Right lobe of liver (tissue), 6 donors: Measurements from ENCODE around the gene D2HGDH. TPM values are rescaled to one million over a fixed set of nuclear protein-coding genes. Genes with fewer than 3 reads are reported as not detected.
"Not testable (repeated sequence)": the region's sequence is repeated elsewhere in the genome, so short reads cannot be mapped to it uniquely, and the experiment has no call there.

Experiments
- ATAC-seq, 4 donors: fragments of 200-7000 bp; cut with Tn5 transposase; one replicate each; pipeline ENCODE4 v1.9.1; 2020; ENCODE audit warnings: mild to moderate bottlenecking in 4 of 4, moderate library complexity in 4 of 4
- DNase-seq, 3 donors: peaks; one replicate each; pipeline ENCODE4 v3.0.0-alpha.2; 2020
- H3K27ac ChIP-seq, 3 donors: fragments of 200-600 bp; one replicate each; pipeline ENCODE4 v1.8.0; 2022
- H3K27me3 ChIP-seq, 2 donors: fragments of 200-600 bp; one replicate each; pipeline ENCODE4 v1.8.0; 2022
- H3K36me3 ChIP-seq, 4 donors: fragments of 200-600 bp; sonication (generic) in 1 of 4; one replicate each; pipeline versions ENCODE4 v1.5.1 to v1.8.0; 2017 to 2022; ENCODE audit warnings: control low read depth in 1 of 4
- H3K4me1 ChIP-seq, 4 donors: fragments of 200-600 bp; sonication (generic) in 1 of 4; one replicate each; pipeline versions ENCODE4 v1.5.1 to v1.8.0; 2017 to 2022; ENCODE audit warnings: control low read depth in 1 of 4
- H3K4me3 ChIP-seq, 3 donors: fragments of 200-600 bp; one replicate each; pipeline ENCODE4 v1.8.0; 2022
- H3K9me3 ChIP-seq, 4 donors: fragments of 200-600 bp; sonication (generic) in 1 of 4; one replicate each; pipeline versions ENCODE4 v1.5.1 to v1.8.0; 2017 to 2022; ENCODE audit warnings: control low read depth in 1 of 4
- POLR2A ChIP-seq: fragments of 450-650 bp; IDR thresholded peaks from one replicate; pipeline ENCODE4 v1.6.1; 2017; ENCODE audit warnings: antibody characterized with exemption, mild to moderate bottlenecking
- WGBS: methylation state at CpG from one replicate; pipeline ENCODE4 v1.1.6; 2018; ENCODE audit warnings: low coverage, low lambda C conversion rate; ENCODE audit not compliant: insufficient coverage; ENCODE audit errors: missing lambda C conversion rate; 5-methylcytosine and 5-hydroxymethylcytosine counted together
- intact Hi-C, 2 donors: fragments of 100-400 bp; cut with DNase I; formaldehyde crosslinking; loops; one replicate each; pipeline versions ENCODE4 v1.11.2 to v1.14.1; 2022
- total RNA-seq, 6 experiments: library from RNA; depleted of rRNA in 2 of 6; stranded (reverse); fragments of >200 nt in 2 of 6; fragmentation: NEBNext Ultra II Directional in 3 of 6; extraction: Animal tissue kit (Norgen Biotek cat#: 25700) in 3 of 6; gene quantifications; one replicate each; pipeline versions ENCODE4 v1.1.0 to v1.2.4, GENCODE V29; 2016 to 2023
- TF ChIP-seq, protein P1 (sequence below), 4 donors: fragments of 200-600 bp in 3 of 4; fragments of 450-650 bp in 1 of 4; IDR thresholded peaks; one replicate each; pipeline versions ENCODE4 v1.5.1 to v1.8.0; 2016 to 2022; ENCODE audit warnings: antibody characterized with exemption in 4 of 4, mild to moderate bottlenecking in 2 of 4
- donor health status: DM: no; HTN: yes; CAD: no.
- donor health status: DM: no; HTN: no; CAD: no.
- donor health status: DM: no; HTN: no; CAD: no.
- donor health status: DM: no; HTN: yes; CAD: no.
- donor health status: DM: no; HTN: yes; CAD: no.

Gene D2HGDH
- total RNA-seq, 6 experiments from 2014 or later, result 18.9 to 38.6 (median 25.9) TPM

DNA sequence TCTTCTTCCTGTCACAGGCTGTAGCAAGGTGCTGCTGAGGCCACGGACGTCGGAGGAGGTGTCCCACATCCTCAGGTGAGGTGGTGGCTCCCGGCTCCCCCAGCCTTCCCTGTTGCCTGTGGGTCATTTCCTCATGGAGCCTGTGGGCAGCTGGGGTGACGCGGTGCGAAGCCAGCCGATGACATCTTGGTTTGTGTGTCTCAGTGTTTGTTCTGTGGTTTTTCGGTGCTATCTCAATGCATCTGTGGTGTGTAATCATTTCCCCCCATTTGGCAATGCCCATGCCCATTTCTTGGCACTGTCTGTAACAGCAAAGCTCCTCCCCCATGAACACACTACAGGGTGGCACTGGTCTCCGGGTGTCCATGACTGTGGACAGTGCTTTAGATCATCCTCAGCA lies 6.6 kb downstream of the D2HGDH start:
- intact Hi-C loops, result no loop called here
- ATAC-seq, result peak; percentile 64 to 75 (median 72)
- H3K27ac ChIP-seq, result no peak overlapping the region
- no peaks in the 10 kb centered on the region for H3K27me3 ChIP-seq
- no peaks in the 10 kb centered on the region for H3K9me3 ChIP-seq
- 33% methylated on average over 6 of the region's 10 CpGs for WGBS
- peaks cover 0 to 37% (median 6%) of the 10 kb centered on the region in 4 donors for H3K4me1 ChIP-seq
- peak in 1 of 3 donors; percentile 46 for DNase-seq
- H3K4me3 ChIP-seq, result no peak overlapping the region
- peaks cover 0 to 16% (median 0%) of the 10 kb centered on the region in 4 donors for H3K36me3 ChIP-seq
- TF ChIP-seq, protein P1, sequence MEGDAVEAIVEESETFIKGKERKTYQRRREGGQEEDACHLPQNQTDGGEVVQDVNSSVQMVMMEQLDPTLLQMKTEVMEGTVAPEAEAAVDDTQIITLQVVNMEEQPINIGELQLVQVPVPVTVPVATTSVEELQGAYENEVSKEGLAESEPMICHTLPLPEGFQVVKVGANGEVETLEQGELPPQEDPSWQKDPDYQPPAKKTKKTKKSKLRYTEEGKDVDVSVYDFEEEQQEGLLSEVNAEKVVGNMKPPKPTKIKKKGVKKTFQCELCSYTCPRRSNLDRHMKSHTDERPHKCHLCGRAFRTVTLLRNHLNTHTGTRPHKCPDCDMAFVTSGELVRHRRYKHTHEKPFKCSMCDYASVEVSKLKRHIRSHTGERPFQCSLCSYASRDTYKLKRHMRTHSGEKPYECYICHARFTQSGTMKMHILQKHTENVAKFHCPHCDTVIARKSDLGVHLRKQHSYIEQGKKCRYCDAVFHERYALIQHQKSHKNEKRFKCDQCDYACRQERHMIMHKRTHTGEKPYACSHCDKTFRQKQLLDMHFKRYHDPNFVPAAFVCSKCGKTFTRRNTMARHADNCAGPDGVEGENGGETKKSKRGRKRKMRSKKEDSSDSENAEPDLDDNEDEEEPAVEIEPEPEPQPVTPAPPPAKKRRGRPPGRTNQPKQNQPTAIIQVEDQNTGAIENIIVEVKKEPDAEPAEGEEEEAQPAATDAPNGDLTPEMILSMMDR (IDR thresholded peaks at IDR 0.05), result no peak
- TF ChIP-seq POLR2A, result no peak

DNA sequence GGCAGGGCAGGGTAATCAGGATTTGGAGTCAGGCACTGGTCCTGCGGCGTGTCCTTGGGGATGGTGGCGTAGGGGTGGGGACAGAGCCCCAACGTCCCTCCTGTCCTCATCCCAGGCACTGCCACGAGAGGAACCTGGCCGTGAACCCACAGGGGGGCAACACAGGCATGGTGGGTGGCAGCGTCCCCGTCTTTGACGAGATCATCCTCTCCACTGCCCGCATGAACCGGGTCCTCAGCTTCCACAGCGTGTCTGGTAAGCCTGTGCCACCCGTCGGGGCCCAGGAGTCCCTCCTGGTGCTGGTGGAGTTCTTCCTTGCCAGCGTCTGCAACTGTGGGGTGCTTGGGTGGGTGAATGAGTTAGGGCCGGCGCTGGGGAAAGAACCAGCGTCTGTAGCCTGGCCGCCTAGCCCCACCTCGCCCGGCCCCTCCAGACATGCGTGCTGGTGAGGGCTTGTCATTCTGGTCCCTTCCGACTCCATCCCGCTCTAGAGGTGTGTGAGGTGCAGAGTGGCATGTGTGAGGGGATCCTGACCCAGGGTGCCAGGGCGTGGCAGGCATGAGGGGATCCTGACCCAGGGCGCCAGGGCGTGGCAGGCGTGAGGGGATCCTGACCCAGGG lies 8.0 kb downstream of the D2HGDH start:
- H3K9me3 ChIP-seq, result no peaks in the 10 kb centered on the region
- no peak overlapping the region for H3K27ac ChIP-seq
- intact Hi-C loops, result no loop called here
- peaks cover 0 to 17% (median 0%) of the 10 kb centered on the region in 4 donors for H3K36me3 ChIP-seq
- TF ChIP-seq POLR2A, result no peak
- TF ChIP-seq, protein P1 (IDR thresholded peaks at IDR 0.05), result no peak
- ATAC-seq, result no peak
- H3K27me3 ChIP-seq, result no peaks in the 10 kb centered on the region
- H3K4me3 ChIP-seq, result no peak overlapping the region
- WGBS, result 80% methylated on average over 1 of the region's 28 CpGs
- no peak for DNase-seq
- H3K4me1 ChIP-seq, result peaks cover 0 to 23% (median under 1%) of the 10 kb centered on the region in 4 donors

DNA sequence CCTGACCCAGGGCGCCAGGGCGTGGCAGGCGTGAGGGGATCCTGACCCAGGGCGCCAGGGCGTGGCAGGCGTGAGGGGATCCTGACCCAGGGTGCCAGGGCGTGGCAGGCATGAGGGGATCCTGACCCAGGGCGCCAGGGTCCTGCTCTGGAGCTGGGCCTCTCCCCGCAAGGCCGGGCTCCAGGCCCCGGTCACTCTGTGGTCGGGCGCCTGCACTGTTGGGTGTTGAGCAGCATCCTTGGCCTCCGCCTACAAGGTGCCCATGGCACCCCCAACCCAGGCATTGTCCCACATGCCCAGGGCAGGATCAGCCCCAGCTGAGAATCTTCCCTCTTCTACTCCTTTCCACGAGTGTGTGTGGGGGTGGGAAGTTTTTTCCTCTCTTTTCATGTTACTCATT lies 8.6 kb downstream of the D2HGDH start:
- H3K27me3 ChIP-seq, H3K9me3 ChIP-seq, H3K4me3 ChIP-seq, intact Hi-C loops, ATAC-seq, DNase-seq, H3K27ac ChIP-seq: not testable (repeated sequence)
- 88% methylated on average over 1 of the region's 15 CpGs for WGBS
- H3K36me3 ChIP-seq, result peaks cover 0 to 17% (median 0%) of the 10 kb centered on the region in 4 donors
- peaks cover 0 to 20% (median 0%) of the 10 kb centered on the region in 4 donors for H3K4me1 ChIP-seq

DNA sequence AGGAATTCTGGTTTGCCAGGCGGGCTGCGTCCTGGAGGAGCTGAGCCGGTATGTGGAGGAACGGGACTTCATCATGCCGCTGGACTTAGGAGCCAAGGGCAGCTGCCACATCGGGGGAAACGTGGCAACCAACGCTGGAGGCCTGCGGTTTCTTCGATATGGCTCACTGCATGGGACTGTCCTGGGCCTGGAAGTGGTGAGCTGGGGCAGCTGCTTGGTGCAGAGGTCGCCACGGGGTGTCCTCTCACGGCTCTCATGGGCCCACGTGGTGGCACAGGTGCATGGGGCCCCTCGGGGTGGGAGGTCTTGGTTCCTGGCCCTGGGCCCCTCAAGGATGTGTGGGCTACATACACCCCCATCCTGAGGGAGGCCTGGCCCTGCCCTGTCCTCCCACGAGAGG lies 9.2 kb downstream of the D2HGDH start:
- intact Hi-C loops, result no loop called here
- TF ChIP-seq POLR2A, result no peak
- TF ChIP-seq, protein P1 (IDR thresholded peaks at IDR 0.05), result no peak
- ATAC-seq (peak in 3 of 4 donors; percentile 4 to 38 (median 6)), DNase-seq (no peak)
- Histone ChIP-seq H3K27me3 (no peaks in the 10 kb centered on the region), H3K4me1 (peaks cover 0 to 20% (median 0%) of the 10 kb centered on the region in 4 donors), H3K36me3 (peaks cover 0 to 17% (median 0%) of the 10 kb centered on the region in 4 donors), H3K27ac (peak overlapping the region in 1 of 3 donors; percentile 8), H3K9me3 (no peaks in the 10 kb centered on the region), H3K4me3 (no peak overlapping the region)
- WGBS, result 95% methylated on average over 8 of the region's 16 CpGs

DNA sequence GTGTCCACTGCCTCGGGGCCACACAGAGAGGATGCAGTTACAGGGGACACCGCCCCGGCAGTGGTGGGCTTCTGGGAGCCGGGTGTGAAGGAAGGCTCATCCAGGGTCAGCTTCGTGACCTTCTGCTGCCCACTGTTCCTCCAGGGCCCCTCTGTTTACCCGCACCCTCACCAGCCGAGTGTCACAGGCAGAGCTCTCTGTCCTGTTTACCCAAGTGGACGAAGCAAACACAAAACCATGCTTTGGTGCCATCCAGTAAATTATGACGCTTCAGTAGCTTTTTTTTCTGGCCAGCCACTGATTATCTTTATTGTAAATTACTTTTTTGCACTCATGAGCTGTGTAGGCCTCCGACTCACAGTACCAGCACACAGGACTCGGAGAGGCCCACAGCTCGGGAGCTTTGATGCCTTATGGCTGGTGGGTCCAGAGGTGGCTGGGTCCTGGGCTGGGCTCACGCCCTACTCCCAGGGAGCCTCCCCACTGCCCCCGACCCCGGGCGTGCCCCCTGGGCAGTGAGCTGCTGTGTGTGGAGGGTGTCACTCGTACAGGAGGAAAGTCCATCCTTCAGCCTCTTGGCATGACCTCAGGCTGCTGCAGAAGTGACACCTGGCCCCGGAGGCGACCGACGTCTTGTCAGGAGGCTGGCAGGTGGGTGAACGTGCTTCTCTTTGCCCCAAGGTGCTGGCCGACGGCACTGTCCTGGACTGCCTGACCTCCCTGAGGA lies 9.8 kb downstream of the D2HGDH start:
- peaks cover 0 to 20% (median 0%) of the 10 kb centered on the region in 4 donors for H3K36me3 ChIP-seq
- H3K27me3 ChIP-seq, result no peaks in the 10 kb centered on the region
- DNase-seq (peak in 1 of 3 donors; percentile 52), ATAC-seq (peak in 3 of 4 donors; percentile 25 to 69 (median 32))
- WGBS, result 71% methylated on average over 8 of the region's 24 CpGs
- H3K4me1 ChIP-seq, result peaks cover 0 to 20% (median 0%) of the 10 kb centered on the region in 4 donors
- no peak overlapping the region for H3K4me3 ChIP-seq
- peak overlapping the region in 1 of 3 donors; percentile 8 for H3K27ac ChIP-seq
- H3K9me3 ChIP-seq, result no peaks in the 10 kb centered on the region
- TF ChIP-seq, protein P1 (IDR thresholded peaks at IDR 0.05), result no peak
- TF ChIP-seq POLR2A, result no peak
- intact Hi-C loops, result no loop called here
